HG03039 (cell line): Measurements from ENCODE around the gene COX8A.

ENCODE experiments used
- ATAC-seq: cut with Tn5 transposase; IDR thresholded peaks from one replicate; pipeline ENCODE4 v1.9.1; 2021; ENCODE audit warnings: mild to moderate bottlenecking, moderate library complexity; ENCODE audit not compliant: unreplicated experiment

The COX8A gene

GRCh38 chr11:64001484-64002420 lies 27.3 kb downstream of the COX8A start:
- no peak for ATAC-seq

GRCh38 chr11:64003807-64004589 lies 29.6 kb downstream of the COX8A start:
- ATAC-seq = no peak

- ATAC-seq = no peak
Observed at GRCh38 chr11:64004590-64004984, 30.2 kb downstream of the COX8A start.

GRCh38 chr11:64005691-64006090 lies 31.3 kb downstream of the COX8A start:
- no peak for ATAC-seq

GRCh38 chr11:64006398-64006797 lies 32.0 kb downstream of the COX8A start:
- ATAC-seq = no peak

GRCh38 chr11:64007160-64007628 lies 32.8 kb downstream of the COX8A start:
- no peak for ATAC-seq

- ATAC-seq = no peak
Observed at GRCh38 chr11:64007629-64008282, 33.3 kb downstream of the COX8A start.

- ATAC-seq = no peak
Observed at GRCh38 chr11:64008283-64008913, 34.0 kb downstream of the COX8A start.

GRCh38 chr11:64008914-64009633 lies 34.7 kb downstream of the COX8A start:
- no peak for ATAC-seq

- ATAC-seq = no peak
Observed at GRCh38 chr11:64009710-64010109, 35.3 kb downstream of the COX8A start.

GRCh38 chr11:64010783-64011182 lies 36.4 kb downstream of the COX8A start:
- ATAC-seq = no peak

- ATAC-seq = no peak
Observed at GRCh38 chr11:64011371-64011770, 37.0 kb downstream of the COX8A start.

GRCh38 chr11:64013141-64013896 lies 38.9 kb downstream of the COX8A start:
- ATAC-seq = no peak

GRCh38 chr11:64014356-64014755 lies 39.9 kb downstream of the COX8A start:
- no peak for ATAC-seq

- ATAC-seq = no peak
Observed at GRCh38 chr11:64015510-64015909, 41.1 kb downstream of the COX8A start.

GRCh38 chr11:64015935-64016845 lies 41.8 kb downstream of the COX8A start:
- no peak for ATAC-seq

- no peak for ATAC-seq
Observed at GRCh38 chr11:64017945-64018224, 43.5 kb downstream of the COX8A start.

- no peak for ATAC-seq
Observed at GRCh38 chr11:64018310-64018709, 43.9 kb downstream of the COX8A start.
